Measurements from ENCODE around the gene MYL7. TPM values are rescaled to one million over a fixed set of nuclear protein-coding genes. Genes with fewer than 3 reads are reported as not detected.

Gene MYL7
- polyA plus RNA-seq, 1 of the 3 experiments (the other 2 are of a cell fraction), result not detected

DNA sequence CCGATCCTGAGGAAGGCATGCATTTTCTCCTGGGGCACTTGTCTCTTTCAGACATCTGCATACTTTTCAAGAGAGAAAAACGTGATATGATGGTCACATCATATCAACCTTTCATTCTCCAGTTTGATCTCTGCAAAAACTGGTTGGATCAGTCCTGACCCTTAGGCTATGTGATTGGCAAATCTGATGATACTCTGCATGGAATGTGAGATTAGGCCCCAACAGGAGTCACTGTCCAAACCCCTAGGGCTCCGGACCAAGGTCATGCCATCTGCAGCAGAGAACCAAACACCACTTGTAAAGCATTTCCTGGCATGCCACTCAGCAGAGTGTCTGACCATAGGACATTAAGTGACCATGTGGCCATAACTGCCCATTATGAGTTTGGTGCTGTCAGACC, 39.5 kb upstream of the MYL7 start:
- 19% methylated on average over 3 of the region's 3 CpGs for WGBS (ENCODE audit: low lambda C conversion rate)
- ChIA-PET POLR2A (no interaction called here), CTCF (interaction anchor here (1.4 kb wide), 1 partner anchor 16 kb away, joined by 4 read pairs; no protein-coding TSS in a partner anchor)
- Histone ChIP-seq H3K36me3 (replicated peaks in 1 of 2; ENCODE audit: control insufficient read depth in 1 of 2, insufficient read depth in 2 of 2, low read length in 1 of 2) (no peaks in the 10 kb centered on the region), H3K4me1 (ENCODE audit: control insufficient read depth in 1 of 2, insufficient read depth in 2 of 2, low read depth in 1 of 2, low read length in 1 of 2) (peaks cover 4 to 23% of the 10 kb centered on the region in 2 experiments; a peak in 3 of 4 replicates), H3K9ac (no peak overlapping the region), H3F3A (replicated peaks; ENCODE audit: insufficient read depth) (peaks cover 4% of the 10 kb centered on the region), H3K9me2 (no peaks in the 10 kb centered on the region), H3K79me2 (ENCODE audit: insufficient read depth) (no peaks in the 10 kb centered on the region), H3K4me3 (ENCODE audit: low read depth in 2 of 2, low read length in 1 of 2) (no peak overlapping the region), H2AFZ (ENCODE audit: low read depth) (no peak overlapping the region), H3K9me3 (no peaks in the 10 kb centered on the region), H3K4me2 (no peak overlapping the region), H4K20me1 (ENCODE audit: insufficient read depth) (no peaks in the 10 kb centered on the region), H3K27me3 (ENCODE audit: insufficient read depth) (no peaks in the 10 kb centered on the region; the same call in 1 of the 2 replicates), H3K27ac (ENCODE audit: low read depth in 2 of 2, low read length in 1 of 2) (no peak overlapping the region)
- TF ChIP-seq YY1 (IDR thresholded peaks at IDR 0.05; ENCODE audit: low read depth) (no peak), IRF3 (IDR thresholded peaks at IDR 0.05; ENCODE audit: low read depth, low read length) (no peak), NRF1 (IDR thresholded peaks at IDR 0.05; ENCODE audit: low read depth, low read length) (no peak), TAF1 (IDR thresholded peaks at IDR 0.05; ENCODE audit: borderline replicate concordance, low read depth, low read length) (no peak), MAX (IDR thresholded peaks at IDR 0.05; ENCODE audit: low read depth) (no peak)
- TF ChIP-seq, protein P1, sequence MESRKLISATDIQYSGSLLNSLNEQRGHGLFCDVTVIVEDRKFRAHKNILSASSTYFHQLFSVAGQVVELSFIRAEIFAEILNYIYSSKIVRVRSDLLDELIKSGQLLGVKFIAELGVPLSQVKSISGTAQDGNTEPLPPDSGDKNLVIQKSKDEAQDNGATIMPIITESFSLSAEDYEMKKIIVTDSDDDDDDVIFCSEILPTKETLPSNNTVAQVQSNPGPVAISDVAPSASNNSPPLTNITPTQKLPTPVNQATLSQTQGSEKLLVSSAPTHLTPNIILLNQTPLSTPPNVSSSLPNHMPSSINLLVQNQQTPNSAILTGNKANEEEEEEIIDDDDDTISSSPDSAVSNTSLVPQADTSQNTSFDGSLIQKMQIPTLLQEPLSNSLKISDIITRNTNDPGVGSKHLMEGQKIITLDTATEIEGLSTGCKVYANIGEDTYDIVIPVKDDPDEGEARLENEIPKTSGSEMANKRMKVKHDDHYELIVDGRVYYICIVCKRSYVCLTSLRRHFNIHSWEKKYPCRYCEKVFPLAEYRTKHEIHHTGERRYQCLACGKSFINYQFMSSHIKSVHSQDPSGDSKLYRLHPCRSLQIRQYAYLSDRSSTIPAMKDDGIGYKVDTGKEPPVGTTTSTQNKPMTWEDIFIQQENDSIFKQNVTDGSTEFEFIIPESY (IDR thresholded peaks at IDR 0.05; ENCODE audit: borderline replicate concordance, low read depth), result no peak
- TF ChIP-seq, protein P2, sequence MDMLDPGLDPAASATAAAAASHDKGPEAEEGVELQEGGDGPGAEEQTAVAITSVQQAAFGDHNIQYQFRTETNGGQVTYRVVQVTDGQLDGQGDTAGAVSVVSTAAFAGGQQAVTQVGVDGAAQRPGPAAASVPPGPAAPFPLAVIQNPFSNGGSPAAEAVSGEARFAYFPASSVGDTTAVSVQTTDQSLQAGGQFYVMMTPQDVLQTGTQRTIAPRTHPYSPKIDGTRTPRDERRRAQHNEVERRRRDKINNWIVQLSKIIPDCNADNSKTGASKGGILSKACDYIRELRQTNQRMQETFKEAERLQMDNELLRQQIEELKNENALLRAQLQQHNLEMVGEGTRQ (IDR thresholded peaks at IDR 0.05; ENCODE audit: borderline replicate concordance, low read depth, low read length), result no peak
- no peak for DNase-seq

- H3K4me2 ChIP-seq, result peak overlapping the region; percentile 6; the same call in 1 of the 2 replicates
- CTCF ChIA-PET, result interaction anchor here (1.0 kb wide), 3 partner anchors 8 to 67 kb away, joined by 3 read pairs; no protein-coding TSS in a partner anchor
- no peaks in the 10 kb centered on the region; the same call in 1 of the 2 replicates for H3K27me3 ChIP-seq (ENCODE audit: insufficient read depth)
- H3K9me3 ChIP-seq, result no peaks in the 10 kb centered on the region
- H3K9me2 ChIP-seq, result no peaks in the 10 kb centered on the region
- no peak overlapping the region for H3K27ac ChIP-seq (ENCODE audit: low read depth in 2 of 2, low read length in 1 of 2)
- POLR2A ChIA-PET, result no interaction called here
- H3K79me2 ChIP-seq (ENCODE audit: insufficient read depth), result no peaks in the 10 kb centered on the region
- H3F3A ChIP-seq (replicated peaks; ENCODE audit: insufficient read depth), result no peaks in the 10 kb centered on the region
- WGBS (ENCODE audit: low lambda C conversion rate), result 17% methylated on average over 3 of the region's 4 CpGs
- peak; percentile 37; the same call in 1 of the 2 replicates for TF ChIP-seq FOSL2 (IDR thresholded peaks at IDR 0.05; ENCODE audit: borderline replicate concordance, low read depth)
- no peak for TF ChIP-seq EP300 (IDR thresholded peaks at IDR 0.05; ENCODE audit: borderline replicate concordance in 1 of 2, low read depth in 1 of 2, low read length in 1 of 2)
- no peak for TF ChIP-seq ELF1 (IDR thresholded peaks at IDR 0.05)
- no peak for TF ChIP-seq GABPA (IDR thresholded peaks at IDR 0.05; ENCODE audit: low read depth)
- TF ChIP-seq, protein P3, sequence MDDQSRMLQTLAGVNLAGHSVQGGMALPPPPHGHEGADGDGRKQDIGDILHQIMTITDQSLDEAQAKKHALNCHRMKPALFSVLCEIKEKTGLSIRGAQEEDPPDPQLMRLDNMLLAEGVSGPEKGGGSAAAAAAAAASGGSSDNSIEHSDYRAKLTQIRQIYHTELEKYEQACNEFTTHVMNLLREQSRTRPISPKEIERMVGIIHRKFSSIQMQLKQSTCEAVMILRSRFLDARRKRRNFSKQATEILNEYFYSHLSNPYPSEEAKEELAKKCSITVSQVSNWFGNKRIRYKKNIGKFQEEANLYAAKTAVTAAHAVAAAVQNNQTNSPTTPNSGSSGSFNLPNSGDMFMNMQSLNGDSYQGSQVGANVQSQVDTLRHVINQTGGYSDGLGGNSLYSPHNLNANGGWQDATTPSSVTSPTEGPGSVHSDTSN (IDR thresholded peaks at IDR 0.05), result 0 out of 2 replicates have a peak, but pooled peaks have one; percentile 2
- peak; percentile 60; the same call in 1 of the 2 replicates for TF ChIP-seq NFIC (IDR thresholded peaks at IDR 0.05; ENCODE audit: borderline replicate concordance)
- TF ChIP-seq, protein P4, sequence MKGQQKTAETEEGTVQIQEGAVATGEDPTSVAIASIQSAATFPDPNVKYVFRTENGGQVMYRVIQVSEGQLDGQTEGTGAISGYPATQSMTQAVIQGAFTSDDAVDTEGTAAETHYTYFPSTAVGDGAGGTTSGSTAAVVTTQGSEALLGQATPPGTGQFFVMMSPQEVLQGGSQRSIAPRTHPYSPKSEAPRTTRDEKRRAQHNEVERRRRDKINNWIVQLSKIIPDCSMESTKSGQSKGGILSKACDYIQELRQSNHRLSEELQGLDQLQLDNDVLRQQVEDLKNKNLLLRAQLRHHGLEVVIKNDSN (IDR thresholded peaks at IDR 0.05; ENCODE audit: borderline replicate concordance, low read depth), result no peak
- TF ChIP-seq TCF12 (IDR thresholded peaks at IDR 0.05), result no peak
- no peak for TF ChIP-seq RXRA (IDR thresholded peaks at IDR 0.05; ENCODE audit: borderline replicate concordance, low read depth)
- TF ChIP-seq JUND (IDR thresholded peaks at IDR 0.05), result no peak
- H3K9ac ChIP-seq, result no peak overlapping the region
- H3K4me1 ChIP-seq (ENCODE audit: control insufficient read depth in 1 of 2, insufficient read depth in 2 of 2, low read depth in 1 of 2, low read length in 1 of 2), result peaks cover 4 to 11% of the 10 kb centered on the region in 2 experiments; a peak in 2 of 4 replicates
- H3K36me3 ChIP-seq (replicated peaks in 1 of 2; ENCODE audit: control insufficient read depth in 1 of 2, insufficient read depth in 2 of 2, low read length in 1 of 2), result no peaks in the 10 kb centered on the region
- no peak for DNase-seq
- no peak overlapping the region for H3K4me3 ChIP-seq (ENCODE audit: low read depth in 2 of 2, low read length in 1 of 2)
- no peaks in the 10 kb centered on the region for H4K20me1 ChIP-seq (ENCODE audit: insufficient read depth)
- H2AFZ ChIP-seq (ENCODE audit: low read depth), result peak overlapping the region; percentile 51; the same call in 1 of the 2 replicates
Observed at GRCh38 chr7:44177570-44178131, 36.5 kb upstream of the MYL7 start.
